ENCODE measurements around the gene DACT2. TPM values are rescaled to one million over a fixed set of nuclear protein-coding genes. Genes with fewer than 3 reads are reported as not detected.

DACT2 gene
- total and polyA plus RNA-seq, 2 of the 8 experiments (the other 6 are each of a cell fraction or from before 2014, with no cell fraction given), result 2.9 to 3.1 TPM

- H3K27ac ChIP-seq (ENCODE audit: low read depth, low read length), result 0 out of 2 replicates have a peak overlapping the region, but pooled peaks have one; percentile 35
- DNase-seq (ENCODE audit: low read depth in 1 of 2, low spot score in 2 of 2), result peak in 1 of 2 experiments; percentile 48
- POLR2A ChIA-PET (ENCODE audit: partially characterized antibody), result interaction anchor here (0.5 to 1.5 kb wide), 4 partner anchors 13 to 64 kb away, joined by 3 to 8 read pairs (median 4); no protein-coding TSS in a partner anchor
Measured at GRCh38 chr6:168313431-168314011, 6.1 kb downstream of the DACT2 start.

More at GRCh38 chr6:168313431-168314011, 6.1 kb downstream of the DACT2 start:
- Histone ChIP-seq H3K4ac (replicated peaks; ENCODE audit: insufficient read length, low read depth, low read length) (no peak overlapping the region), H3K79me2 (ENCODE audit: control insufficient read depth in 1 of 2, insufficient read depth in 2 of 2, low read length in 2 of 2) (no peaks in the 10 kb centered on the region), H2BK15ac (ENCODE audit: low read length) (no peak overlapping the region), H2BK20ac (ENCODE audit: low read length) (0 out of 2 replicates have a peak overlapping the region, but pooled peaks have one; percentile 18), H2BK5ac (ENCODE audit: low read depth, low read length) (peak overlapping the region; percentile 58; the same call in 1 of the 2 replicates), H4K91ac (replicated peaks; ENCODE audit: insufficient read length, low read length) (peak overlapping the region; percentile 67), H3K4me3 (ENCODE audit: extremely low read depth in 1 of 4, insufficient read depth in 2 of 4, low read depth in 3 of 4, low read length in 4 of 4) (peak overlapping the region in 1 of 4 experiments; percentile 5; a peak in 1 of 8 replicates), H3K18ac (ENCODE audit: extremely low read depth, low read length) (peak overlapping the region; percentile 94), H3K23me2 (ENCODE audit: low read depth, low read length) (peaks cover 4% of the 10 kb centered on the region; the same call in 1 of the 2 replicates), H3K23ac (ENCODE audit: insufficient read length) (no peak overlapping the region), H3K14ac (ENCODE audit: insufficient read length) (no peak overlapping the region), H3K9me3 (ENCODE audit: insufficient read depth in 2 of 2, low read depth in 1 of 2, low read length in 1 of 2) (no peaks in the 10 kb centered on the region), H2AFZ (ENCODE audit: low read length) (peak overlapping the region; percentile 30; the same call in 1 of the 2 replicates), H3K56ac (replicated peaks; ENCODE audit: insufficient read length, low read depth, low read length) (no peak overlapping the region), H4K5ac (ENCODE audit: insufficient read length, low read depth, low read length) (peak overlapping the region; percentile 0), H2AK5ac (ENCODE audit: low read depth, low read length) (no peak overlapping the region), H3K36me3 (ENCODE audit: control insufficient read depth in 2 of 4, insufficient read depth in 4 of 4, low read length in 3 of 4) (peaks cover 0 to 4% (median 0%) of the 10 kb centered on the region in 4 experiments; a peak in 2 of 8 replicates), H3K79me1 (ENCODE audit: low read depth, low read length) (no peaks in the 10 kb centered on the region), H4K20me1 (replicated peaks in 1 of 2; ENCODE audit: control insufficient read depth in 1 of 2, insufficient read depth in 2 of 2, low read length in 2 of 2) (peaks cover 0 to 3% of the 10 kb centered on the region in 2 experiments), H2BK12ac (ENCODE audit: low read depth, low read length) (peak overlapping the region; percentile 60), H3K4me1 (replicated peaks in 1 of 4; ENCODE audit: control insufficient read depth in 3 of 4, insufficient read depth in 4 of 4, low read length in 3 of 4) (peaks cover 10 to 19% (median 14%) of the 10 kb centered on the region in 4 experiments), H4K8ac (ENCODE audit: extremely low read depth, insufficient read depth, low read length) (no peak overlapping the region), H3K9ac (replicated peaks in 1 of 4; ENCODE audit: extremely low read depth in 1 of 4, low read depth in 3 of 4, low read length in 3 of 4) (peak overlapping the region in 2 of 4 experiments; percentile 20 to 34; a peak in 4 of 7 replicates), H3K4me2 (ENCODE audit: insufficient read depth in 1 of 2, low read depth in 2 of 2, low read length in 2 of 2) (peak overlapping the region; percentile 41 to 56; a peak in 3 of 4 replicates), H3K27me3 (replicated peaks in 1 of 4; ENCODE audit: control insufficient read depth in 3 of 4, extremely low read depth in 1 of 4, insufficient read depth in 3 of 4, low read length in 3 of 4) (peaks cover 0 to 7% (median 4%) of the 10 kb centered on the region in 4 experiments; a peak in 3 of 7 replicates), H2BK120ac (replicated peaks; ENCODE audit: low read depth, low read length) (no peak overlapping the region)
- FAIRE-seq, result peak; percentile 24
- TF ChIP-seq RFX5 (IDR thresholded peaks at IDR 0.05; ENCODE audit: borderline replicate concordance, low read depth, low read length) (no peak), TEAD4 (IDR thresholded peaks at IDR 0.05; ENCODE audit: low read depth, low read length) (0 out of 2 replicates have a peak, but pooled peaks have one; percentile 9), SIN3A (conservative IDR thresholded peaks at IDR 0.05 in 1 of 2, IDR thresholded peaks at IDR 0.05 in 1 of 2; ENCODE audit: low read depth in 1 of 2, low read length in 2 of 2) (no peak), HDAC2 (IDR thresholded peaks at IDR 0.05; ENCODE audit: borderline replicate concordance in 1 of 2, low read depth in 2 of 2, low read length in 2 of 2) (no peak)
- WGBS, 2 experiments (ENCODE audit: extremely low coverage in 1 of 2, insufficient coverage in 1 of 2, insufficient read length in 1 of 2, insufficient replicate concordance in 2 of 2, low coverage in 1 of 2, low lambda C conversion rate in 2 of 2, missing lambda C conversion rate in 1 of 2), result 36% methylated on average over 15 of the region's 15 CpGs; no CpG with 5 or more reads in 1 of the 2 experiments
- CTCF ChIA-PET (ENCODE audit: partially characterized antibody), result interaction anchor here (0.8 to 2.7 kb wide), 5 partner anchors 19 to 118 kb away, joined by 3 to 11 read pairs (median 4); no protein-coding TSS in a partner anchor
